K562 (cell line): Measurements from ENCODE around the gene UBE2D3. TPM values are rescaled to one million over a fixed set of nuclear protein-coding genes. Genes with fewer than 3 reads are reported as not detected.

Source experiments
- BMI1 ChIP-seq: fragments of 150-350 bp; IDR thresholded peaks from 2 replicates; pipeline ENCODE4 v1.6.1; 2014; ENCODE audit warnings: low read length
- EHMT2 ChIP-seq: fragments of 450-650 bp; IDR thresholded peaks from 2 replicates; pipeline ENCODE4 v1.6.1; 2018; ENCODE audit warnings: antibody characterized with exemption
- HMBOX1 ChIP-seq: sonication (generic); IDR thresholded peaks from 2 replicates; pipeline ENCODE4 v1.6.1; 2016
- KLF1 ChIP-seq: fragments of 450-650 bp; IDR thresholded peaks from 2 replicates; pipeline ENCODE4 v1.6.1; 2016; ENCODE audit warnings: missing genetic modification characterization, missing compliant biosample characterization
- PHF20 ChIP-seq: fragments of 450-650 bp; IDR thresholded peaks from 2 replicates; pipeline ENCODE4 v1.6.1; 2018; ENCODE audit not compliant: partially characterized antibody
- SREBF2 ChIP-seq: sonication (generic); formaldehyde crosslinking; IDR thresholded peaks from 2 replicates; pipeline ENCODE4 v1.4.0; 2020; ENCODE audit warnings: mild to moderate bottlenecking, missing genetic modification reagents
- ZBTB1 ChIP-seq: sonication (generic); formaldehyde crosslinking; IDR thresholded peaks from 2 replicates; pipeline ENCODE4 v1.8.1; 2023; ENCODE audit warnings: missing genetic modification reagents, low read depth, mild to moderate bottlenecking, borderline replicate concordance
- ZNF583 ChIP-seq: fragments of 250-450 bp; sonication (Bioruptor Pico); IDR thresholded peaks from 2 replicates; pipeline ENCODE4 v1.4.0; 2020
- polyA plus RNA-seq, 8 experiments: library from polyadenylated mRNA; depleted of rRNA in 4 of 8; stranded (reverse) in 5 of 8; unstranded in 3 of 8; fragments of >200 nt; fragmentation: Nextera tagmentation in 2 of 8; fragmentation: Illumina TruSeq in 1 of 8; extraction: Ambion mirVana in 2 of 8; extraction: Trizol in 1 of 8; gene quantifications; 2 replicates each; pipeline versions ENCODE4 v1.2.1 to v1.2.3, GENCODE V29; 2011 to 2014; ENCODE audit warnings: inconsistent platforms in 1 of 8, missing spikeins in 1 of 8
- total RNA-seq, 7 experiments: library from RNA; depleted of rRNA in 6 of 7; stranded (reverse); fragments of >200 nt in 6 of 7; fragmentation: Illumina TruSeq in 2 of 7; extraction: Trizol in 2 of 7; gene quantifications; 2 replicates each; pipeline versions ENCODE4 v1.2.1 to v1.2.3, GENCODE V29; 2011 to 2021; ENCODE audit warnings: low replicate concordance in 1 of 7
- TF ChIP-seq, protein P1 (sequence below): fragments of 450-650 bp; IDR thresholded peaks from one replicate; pipeline ENCODE4 v1.6.1; 2018; ENCODE audit warnings: mild to moderate bottlenecking, moderate library complexity; ENCODE audit not compliant: partially characterized antibody
- TF ChIP-seq, protein P2 (sequence below), 3 experiments: IDR thresholded peaks in 2 of 3; conservative IDR thresholded peaks in 1 of 3; 2 replicates each; pipeline ENCODE4 v1.5.1; 2011 to 2012; ENCODE audit warnings: low read length in 3 of 3, mild to moderate bottlenecking in 3 of 3, control low read depth in 2 of 3, improper control_type of control experiment in 1 of 3, inconsistent platforms in 1 of 3, low read depth in 1 of 3, mixed read lengths in 1 of 3, moderate library complexity in 1 of 3; ENCODE audit not compliant: insufficient read depth in 2 of 3
- TF ChIP-seq, protein P3 (sequence below), 2 experiments: fragments of 450-650 bp in 1 of 2; IDR thresholded peaks; 2 replicates each; pipeline ENCODE4 v1.6.1; 2011 to 2017; ENCODE audit warnings: low read depth in 2 of 2, antibody characterized with exemption in 1 of 2, borderline replicate concordance in 1 of 2, low read length in 1 of 2, mild to moderate bottlenecking in 1 of 2, mixed read lengths in 1 of 2; ENCODE audit not compliant: control insufficient read depth in 1 of 2

UBE2D3 gene
- total and polyA plus RNA-seq, 9 of the 15 experiments (the other 6 are each of a cell fraction or from before 2014, with no cell fraction given) = 191 to 618 (median 292) TPM

DNA sequence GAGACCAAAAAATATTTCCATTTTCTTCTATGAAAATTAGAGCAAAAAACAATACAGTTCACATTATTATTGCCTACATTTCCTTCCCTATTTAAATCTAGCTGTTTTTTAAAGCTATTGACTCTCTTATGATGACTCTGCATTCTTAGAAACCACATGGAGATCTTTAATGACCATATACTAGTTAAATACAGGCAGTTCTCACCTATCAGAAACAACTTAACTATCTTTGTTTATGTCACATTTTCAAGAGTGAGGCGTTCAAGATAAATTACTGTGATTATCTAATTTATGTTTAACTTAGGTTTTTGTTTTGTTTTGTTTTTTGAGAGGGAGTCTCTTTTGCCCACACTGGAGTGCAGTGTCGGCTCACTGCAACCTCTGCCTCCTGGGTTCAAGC lies 44.4 kb upstream of the UBE2D3 start (continued):
- TF ChIP-seq, protein P1, sequence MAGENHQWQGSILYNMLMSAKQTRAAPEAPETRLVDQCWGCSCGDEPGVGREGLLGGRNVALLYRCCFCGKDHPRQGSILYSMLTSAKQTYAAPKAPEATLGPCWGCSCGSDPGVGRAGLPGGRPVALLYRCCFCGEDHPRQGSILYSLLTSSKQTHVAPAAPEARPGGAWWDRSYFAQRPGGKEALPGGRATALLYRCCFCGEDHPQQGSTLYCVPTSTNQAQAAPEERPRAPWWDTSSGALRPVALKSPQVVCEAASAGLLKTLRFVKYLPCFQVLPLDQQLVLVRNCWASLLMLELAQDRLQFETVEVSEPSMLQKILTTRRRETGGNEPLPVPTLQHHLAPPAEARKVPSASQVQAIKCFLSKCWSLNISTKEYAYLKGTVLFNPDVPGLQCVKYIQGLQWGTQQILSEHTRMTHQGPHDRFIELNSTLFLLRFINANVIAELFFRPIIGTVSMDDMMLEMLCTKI = no peak
- TF ChIP-seq PHF20 (no peak), HMBOX1 (no peak), KLF1 (tag) (no peak), BMI1 (no peak), SREBF2 (no peak), EHMT2 (no peak), ZNF583 (CRISPR knock-in tag) (no peak), ZBTB1 (CRISPR knock-in tag) (no peak)
- TF ChIP-seq, protein P2, sequence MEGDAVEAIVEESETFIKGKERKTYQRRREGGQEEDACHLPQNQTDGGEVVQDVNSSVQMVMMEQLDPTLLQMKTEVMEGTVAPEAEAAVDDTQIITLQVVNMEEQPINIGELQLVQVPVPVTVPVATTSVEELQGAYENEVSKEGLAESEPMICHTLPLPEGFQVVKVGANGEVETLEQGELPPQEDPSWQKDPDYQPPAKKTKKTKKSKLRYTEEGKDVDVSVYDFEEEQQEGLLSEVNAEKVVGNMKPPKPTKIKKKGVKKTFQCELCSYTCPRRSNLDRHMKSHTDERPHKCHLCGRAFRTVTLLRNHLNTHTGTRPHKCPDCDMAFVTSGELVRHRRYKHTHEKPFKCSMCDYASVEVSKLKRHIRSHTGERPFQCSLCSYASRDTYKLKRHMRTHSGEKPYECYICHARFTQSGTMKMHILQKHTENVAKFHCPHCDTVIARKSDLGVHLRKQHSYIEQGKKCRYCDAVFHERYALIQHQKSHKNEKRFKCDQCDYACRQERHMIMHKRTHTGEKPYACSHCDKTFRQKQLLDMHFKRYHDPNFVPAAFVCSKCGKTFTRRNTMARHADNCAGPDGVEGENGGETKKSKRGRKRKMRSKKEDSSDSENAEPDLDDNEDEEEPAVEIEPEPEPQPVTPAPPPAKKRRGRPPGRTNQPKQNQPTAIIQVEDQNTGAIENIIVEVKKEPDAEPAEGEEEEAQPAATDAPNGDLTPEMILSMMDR (IDR thresholded peaks at IDR 0.05 in 2 of 3, conservative IDR thresholded peaks at IDR 0.05 in 1 of 3; ENCODE audit: insufficient read depth in 2 of 3, low read depth in 1 of 3, low read length in 3 of 3) = no peak
- TF ChIP-seq, protein P3, sequence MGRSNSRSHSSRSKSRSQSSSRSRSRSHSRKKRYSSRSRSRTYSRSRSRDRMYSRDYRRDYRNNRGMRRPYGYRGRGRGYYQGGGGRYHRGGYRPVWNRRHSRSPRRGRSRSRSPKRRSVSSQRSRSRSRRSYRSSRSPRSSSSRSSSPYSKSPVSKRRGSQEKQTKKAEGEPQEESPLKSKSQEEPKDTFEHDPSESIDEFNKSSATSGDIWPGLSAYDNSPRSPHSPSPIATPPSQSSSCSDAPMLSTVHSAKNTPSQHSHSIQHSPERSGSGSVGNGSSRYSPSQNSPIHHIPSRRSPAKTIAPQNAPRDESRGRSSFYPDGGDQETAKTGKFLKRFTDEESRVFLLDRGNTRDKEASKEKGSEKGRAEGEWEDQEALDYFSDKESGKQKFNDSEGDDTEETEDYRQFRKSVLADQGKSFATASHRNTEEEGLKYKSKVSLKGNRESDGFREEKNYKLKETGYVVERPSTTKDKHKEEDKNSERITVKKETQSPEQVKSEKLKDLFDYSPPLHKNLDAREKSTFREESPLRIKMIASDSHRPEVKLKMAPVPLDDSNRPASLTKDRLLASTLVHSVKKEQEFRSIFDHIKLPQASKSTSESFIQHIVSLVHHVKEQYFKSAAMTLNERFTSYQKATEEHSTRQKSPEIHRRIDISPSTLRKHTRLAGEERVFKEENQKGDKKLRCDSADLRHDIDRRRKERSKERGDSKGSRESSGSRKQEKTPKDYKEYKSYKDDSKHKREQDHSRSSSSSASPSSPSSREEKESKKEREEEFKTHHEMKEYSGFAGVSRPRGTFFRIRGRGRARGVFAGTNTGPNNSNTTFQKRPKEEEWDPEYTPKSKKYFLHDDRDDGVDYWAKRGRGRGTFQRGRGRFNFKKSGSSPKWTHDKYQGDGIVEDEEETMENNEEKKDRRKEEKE (IDR thresholded peaks at IDR 0.05; ENCODE audit: borderline replicate concordance in 1 of 2, control insufficient read depth in 1 of 2, low read depth in 2 of 2, low read length in 1 of 2) = no peak
